Amniotic epithelial cell (primary cell): Measurements from ENCODE around the gene CPSF7.
"Not testable (repeated sequence)": the region's sequence is repeated elsewhere in the genome, so short reads cannot be mapped to it uniquely, and the experiment has no call there.

Source experiments
- DNase-seq: peaks from one replicate; pipeline ENCODE4 v3.0.0-alpha.2; 2010; ENCODE audit warnings: low read depth

Gene CPSF7

DNA sequence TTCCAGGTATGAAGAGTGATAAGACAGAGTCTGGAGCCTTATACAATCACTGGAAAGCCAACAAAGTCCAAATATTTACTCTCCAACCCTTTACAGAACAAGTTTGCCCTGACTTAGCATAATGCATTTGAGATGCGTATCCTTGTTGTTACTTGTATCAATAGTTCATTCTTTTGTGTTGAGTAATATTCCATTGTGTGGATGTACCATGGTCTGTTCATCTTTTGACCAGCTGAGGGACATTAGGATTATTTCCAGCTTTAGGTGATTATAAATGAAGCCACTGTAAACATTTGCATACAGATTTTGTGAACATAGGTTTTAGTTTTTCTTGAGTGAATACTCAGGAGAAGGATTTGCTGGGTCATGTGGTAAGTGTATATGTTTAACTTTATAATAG, 9.8 kb upstream of the CPSF7 start:
- DNase-seq = no peak

GRCh38 chr11:61437496-61437895, 7.7 kb upstream of the CPSF7 start:
- no peak for DNase-seq

GRCh38 chr11:61430839-61431238, 1.1 kb upstream of the CPSF7 start:
- not testable (repeated sequence) for DNase-seq

DNA sequence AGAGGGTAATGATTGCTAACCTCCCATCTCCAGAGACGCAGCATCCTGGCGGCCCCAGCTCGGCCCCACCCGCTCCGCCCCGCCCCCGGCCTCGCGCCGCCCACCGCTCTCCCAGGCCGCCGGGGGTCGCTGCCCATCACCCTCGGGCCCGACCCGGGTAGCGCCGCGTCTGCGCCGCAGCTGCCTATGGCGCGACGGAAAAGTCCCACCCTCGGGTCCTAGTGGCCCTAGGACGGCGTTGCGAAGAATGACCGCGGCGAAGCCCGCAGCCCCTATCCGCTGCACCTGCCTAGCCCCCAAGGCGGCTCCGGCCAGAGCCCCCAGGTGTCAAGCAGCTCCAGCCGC, 457 bp downstream of the CPSF7 start:
- DNase-seq = peak; percentile 49

- no peak for DNase-seq
These were observed 4.2 kb downstream of the CPSF7 start for GRCh38 chr11:61425367-61426131.

GRCh38 chr11:61422226-61422625, 7.5 kb downstream of the CPSF7 start:
- no peak for DNase-seq

GRCh38 chr11:61418136-61418535, 11.6 kb downstream of the CPSF7 start:
- DNase-seq = peak; percentile 56

DNA sequence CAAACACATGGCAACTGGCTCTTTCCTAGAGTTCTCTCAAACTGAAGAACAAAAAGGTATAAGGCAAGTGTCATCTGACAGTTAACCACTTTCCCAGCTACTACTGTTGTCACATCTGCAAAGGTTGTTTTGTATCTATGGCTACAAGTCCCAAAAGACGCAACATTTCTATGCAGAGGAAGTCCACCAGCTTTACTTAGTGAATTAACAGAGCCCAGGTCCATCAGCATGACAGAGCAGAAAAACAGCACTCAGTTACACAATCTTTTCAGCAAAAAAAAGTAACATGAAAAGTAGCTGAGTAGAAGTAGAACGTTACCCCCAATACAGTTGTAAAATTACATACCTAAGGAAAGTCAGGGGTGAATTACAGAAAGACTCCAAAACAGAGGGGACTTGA, 12.1 kb downstream of the CPSF7 start:
- DNase-seq = peak; percentile 74

DNA sequence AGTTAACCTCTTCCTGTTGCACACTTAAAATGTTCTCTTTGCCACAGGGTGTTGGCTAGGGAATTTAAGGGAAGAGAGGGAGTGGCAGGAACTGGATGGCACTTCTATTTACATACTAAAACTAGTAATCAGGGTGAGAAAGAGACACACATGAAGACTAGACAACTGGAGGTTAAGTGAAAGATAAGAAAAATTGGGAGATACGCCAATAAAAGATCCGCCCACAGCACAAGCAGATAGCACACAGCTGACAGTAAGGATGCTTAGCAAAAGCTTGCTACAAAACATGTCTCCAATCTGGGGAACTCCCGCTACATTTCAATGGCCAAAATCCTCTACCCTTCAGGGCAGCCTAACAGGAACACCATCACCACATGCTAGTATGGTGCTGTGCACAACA, 12.8 kb downstream of the CPSF7 start:
- DNase-seq = no peak

DNA sequence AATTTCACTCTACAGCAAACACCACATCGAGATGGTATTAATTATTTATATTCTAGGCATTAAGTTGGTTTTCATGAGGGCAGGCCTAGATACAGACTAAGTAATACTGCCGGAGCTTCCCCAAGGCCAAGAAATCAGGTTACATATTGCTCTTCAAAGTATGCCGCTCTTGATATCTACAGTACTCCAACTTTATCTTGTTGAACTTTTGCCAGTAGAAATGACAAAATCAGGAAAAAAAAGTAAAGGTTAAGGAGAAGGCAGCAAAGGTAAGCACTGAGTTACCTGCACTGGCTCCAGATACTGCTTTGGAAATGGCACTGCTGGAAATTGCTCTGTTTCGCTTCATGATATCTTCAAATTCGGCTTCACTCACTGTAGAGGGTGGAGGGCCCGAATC, 14.4 kb downstream of the CPSF7 start:
- no peak for DNase-seq

- no peak for DNase-seq
These were observed 15.2 kb downstream of the CPSF7 start for GRCh38 chr11:61414547-61414946.

GRCh38 chr11:61413496-61413895, 16.3 kb downstream of the CPSF7 start:
- peak; percentile 83 for DNase-seq

GRCh38 chr11:61411589-61411988, 18.2 kb downstream of the CPSF7 start:
- no peak for DNase-seq

DNA sequence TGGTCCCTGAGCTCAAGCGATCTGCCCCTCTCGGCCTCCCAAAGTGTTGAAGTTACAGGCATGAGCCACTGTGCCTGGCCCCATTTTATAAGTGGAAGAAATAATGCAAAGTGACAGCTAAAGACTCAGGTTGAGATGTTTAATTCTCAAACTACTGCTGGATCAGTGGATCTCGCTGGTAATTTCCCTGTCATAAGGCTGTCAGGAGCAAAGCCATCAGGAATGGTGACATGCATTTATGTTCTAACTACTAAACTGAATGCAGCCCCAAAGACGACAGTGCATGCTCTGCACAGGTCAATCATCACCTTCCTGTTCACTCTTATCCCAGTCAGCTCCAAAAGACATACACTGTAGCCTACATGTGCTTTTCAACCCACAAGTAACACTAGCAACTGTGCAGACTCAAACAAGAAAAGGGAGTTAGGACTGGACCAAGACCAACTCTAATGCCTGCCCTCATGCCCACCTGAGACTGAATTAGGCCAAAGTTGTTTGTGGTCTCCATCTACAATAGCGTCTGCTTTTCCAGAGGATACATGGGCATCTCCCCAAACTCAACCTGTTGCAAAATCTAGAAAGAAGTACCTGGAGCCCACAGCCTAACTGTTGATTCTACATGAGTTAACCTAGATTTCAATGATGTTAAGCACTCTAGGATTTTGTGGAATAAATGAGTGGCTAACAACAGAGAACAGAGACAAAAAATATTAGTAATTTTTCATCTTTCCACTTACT, 22.6 kb downstream of the CPSF7 start:
- DNase-seq = no peak

DNA sequence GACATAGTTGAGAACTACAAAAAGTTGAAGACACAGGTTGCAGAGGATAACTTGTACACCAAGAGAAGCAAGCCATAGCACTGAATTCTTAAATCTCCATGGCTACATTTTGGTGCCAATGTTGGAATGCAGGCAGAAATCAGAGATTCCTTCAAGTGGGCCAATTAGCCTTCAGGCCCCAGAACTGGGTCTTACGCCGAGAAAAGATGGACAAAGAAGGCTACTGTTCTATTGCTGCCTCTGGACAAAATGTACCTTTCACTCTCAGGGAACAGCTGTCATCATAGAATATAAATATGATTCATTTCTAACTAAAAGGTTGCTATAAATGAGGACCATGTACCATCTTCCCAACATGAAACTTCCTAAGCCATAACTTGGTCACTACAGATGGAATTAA, 23.7 kb downstream of the CPSF7 start:
- DNase-seq = no peak

DNA sequence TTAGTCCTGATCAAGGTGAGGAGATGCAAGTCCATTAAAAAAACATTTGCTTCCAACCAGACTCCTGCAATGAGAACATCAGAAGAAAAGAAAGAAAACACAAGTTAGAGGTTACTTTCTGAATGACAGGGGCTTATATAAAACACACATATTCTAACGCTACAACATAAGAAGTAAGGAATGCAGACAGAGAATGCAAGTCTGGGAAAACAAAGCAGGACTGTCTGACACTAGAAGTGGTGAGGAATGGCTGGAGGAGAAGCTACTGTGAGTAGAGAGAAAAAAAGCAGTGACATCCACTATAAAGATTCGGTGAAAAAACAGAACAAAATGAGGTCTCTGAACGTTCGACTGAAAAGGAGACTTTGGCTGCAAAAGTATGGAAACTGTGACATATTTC, 25.1 kb downstream of the CPSF7 start:
- DNase-seq = peak; percentile 12

GRCh38 chr11:61404103-61404502, 25.7 kb downstream of the CPSF7 start:
- DNase-seq = no peak

DNA sequence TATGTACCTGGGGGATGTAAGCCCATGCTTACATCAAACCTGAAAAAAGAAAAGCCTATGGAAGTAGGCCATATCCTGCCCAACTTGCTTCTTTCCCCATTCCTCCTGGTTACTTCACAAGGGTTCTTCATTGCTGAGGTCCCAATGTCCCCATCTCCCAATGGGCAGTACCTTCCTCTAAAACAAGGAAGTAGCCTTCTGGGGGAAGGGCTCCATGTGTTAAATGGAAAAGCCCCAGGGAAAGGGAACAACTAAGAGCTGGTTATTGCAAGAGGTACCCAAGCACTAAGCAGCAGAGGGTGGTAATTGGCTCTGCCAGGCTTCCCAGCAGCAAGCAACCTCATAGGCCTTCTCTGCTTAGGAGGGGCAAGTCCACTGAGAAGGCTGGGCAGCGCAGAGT, 26.1 kb downstream of the CPSF7 start:
- no peak for DNase-seq

DNA sequence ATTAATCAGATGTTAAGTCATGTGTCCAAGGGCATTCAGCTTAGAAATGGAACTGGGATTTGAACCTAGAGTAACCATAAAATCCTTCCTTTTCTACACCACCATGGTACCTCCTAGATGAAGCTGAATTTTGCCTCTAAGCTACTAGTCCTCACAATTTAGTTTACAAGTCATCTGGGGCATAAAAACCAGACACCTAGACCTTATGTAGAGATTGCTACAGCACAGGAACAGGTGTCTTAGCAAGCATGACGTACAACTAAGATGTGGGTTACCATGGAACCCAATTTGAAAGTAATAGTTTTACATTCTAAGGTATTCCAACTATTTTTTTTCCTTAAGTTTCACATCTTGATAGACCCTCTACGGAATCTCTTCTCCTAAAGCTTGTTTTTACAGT, 28.2 kb downstream of the CPSF7 start:
- no peak for DNase-seq

DNA sequence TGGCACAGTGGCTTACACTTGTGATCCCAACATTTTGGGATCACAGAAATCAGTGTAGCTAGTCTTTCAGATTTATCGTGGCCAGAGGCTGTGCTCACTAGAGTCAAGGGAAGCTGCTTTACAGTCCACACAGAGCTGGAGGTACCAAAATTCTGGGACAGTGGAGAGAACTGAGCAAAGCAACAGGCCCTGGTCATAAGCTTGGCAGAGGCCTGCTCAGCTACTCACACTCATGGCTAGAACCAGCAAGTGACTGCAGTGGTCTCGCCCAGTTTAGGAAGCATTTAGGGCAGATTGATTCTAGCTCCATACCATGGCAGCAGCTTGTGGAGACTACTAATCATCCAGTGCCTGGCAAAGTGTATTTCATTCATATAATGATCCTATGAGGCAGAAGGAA, 28.6 kb downstream of the CPSF7 start:
- no peak for DNase-seq

GRCh38 chr11:61392981-61393595, 36.7 kb downstream of the CPSF7 start:
- no peak for DNase-seq

DNA sequence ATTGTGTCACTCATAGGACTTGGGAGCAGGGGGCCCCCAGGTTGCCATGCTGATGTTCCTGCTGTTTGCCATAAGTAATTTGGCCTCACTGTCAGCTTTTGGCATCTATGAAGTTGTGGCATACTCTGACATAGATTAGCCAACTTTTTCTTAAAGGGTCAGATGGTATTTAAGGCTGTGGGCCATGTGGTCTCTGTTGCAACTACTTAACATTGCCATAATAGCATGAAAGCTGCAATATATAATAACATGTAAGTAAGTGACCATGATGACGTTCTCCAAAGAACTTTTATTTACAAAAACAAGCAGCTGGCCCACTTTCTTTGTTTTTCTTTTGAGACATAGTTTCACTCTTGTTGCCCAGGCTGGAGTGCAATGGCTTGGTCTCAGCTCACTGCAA, 39.6 kb downstream of the CPSF7 start:
- no peak for DNase-seq
